Mesenchymal stem cell (in vitro differentiated cells and primary cell): ENCODE results near the gene MAP3K4.

Experiments used
- DNase-seq: peaks from one replicate; pipeline ENCODE4 v3.0.0-alpha.2; 2013
- H2AFZ ChIP-seq: one replicate; pipeline ENCODE4 v1.6.1; 2013; ENCODE audit warnings: low read depth, mild to moderate bottlenecking, control low read depth, inconsistent platforms, low read length, moderate library complexity
- H2AK5ac ChIP-seq: 2 replicates; pipeline ENCODE4 v1.6.1; 2013; ENCODE audit warnings: low read length, moderate library complexity, mild to moderate bottlenecking, inconsistent platforms; ENCODE audit not compliant: severe bottlenecking
- H2BK120ac ChIP-seq: one replicate; pipeline ENCODE4 v1.6.1; 2013; ENCODE audit warnings: low read depth, mild to moderate bottlenecking, inconsistent platforms, low read length, moderate library complexity
- H2BK12ac ChIP-seq, 2 experiments: one replicate each; pipeline ENCODE4 v1.6.1; 2013; ENCODE audit warnings: inconsistent platforms in 2 of 2, low read length in 2 of 2, mild to moderate bottlenecking in 2 of 2, moderate library complexity in 2 of 2, control low read depth in 1 of 2
- H2BK15ac ChIP-seq: one replicate; pipeline ENCODE4 v1.6.1; 2013; ENCODE audit warnings: mild to moderate bottlenecking, low read depth, inconsistent platforms; ENCODE audit not compliant: poor library complexity, severe bottlenecking
- H2BK5ac ChIP-seq: 2 replicates; pipeline ENCODE4 v1.6.1; 2013; ENCODE audit warnings: low read depth, mild to moderate bottlenecking, low read length, control low read depth, inconsistent platforms; ENCODE audit not compliant: poor library complexity, severe bottlenecking
- H3K14ac ChIP-seq, 2 experiments: one replicate each; pipeline ENCODE4 v1.6.1; 2013; ENCODE audit warnings: inconsistent platforms in 2 of 2, low read length in 2 of 2, control low read depth in 1 of 2, mild to moderate bottlenecking in 1 of 2, moderate library complexity in 1 of 2
- H3K18ac ChIP-seq, 2 experiments: one replicate each; pipeline ENCODE4 v1.6.1; 2013; ENCODE audit warnings: inconsistent platforms in 2 of 2, low read length in 2 of 2, control low read depth in 1 of 2, low read depth in 1 of 2, mild to moderate bottlenecking in 1 of 2
- H3K23ac ChIP-seq, 2 experiments: one replicate each; pipeline ENCODE4 v1.6.1; 2013; ENCODE audit warnings: inconsistent platforms in 2 of 2, low read length in 2 of 2, mild to moderate bottlenecking in 2 of 2, moderate library complexity in 2 of 2, control low read depth in 1 of 2
- H3K27ac ChIP-seq: 2 replicates; pipeline ENCODE4 v1.5.1; 2013; ENCODE audit warnings: mild to moderate bottlenecking, moderate library complexity, low read length, control low read depth, inconsistent platforms; ENCODE audit not compliant: poor library complexity, severe bottlenecking
- H3K27me3 ChIP-seq, 2 experiments: 2 replicates each; pipeline versions ENCODE4 v1.6.1 to v1.7.0; 2013; ENCODE audit warnings: low read length in 2 of 2, mild to moderate bottlenecking in 2 of 2, moderate library complexity in 2 of 2, control low read depth in 1 of 2, inconsistent platforms in 1 of 2; ENCODE audit not compliant: control insufficient read depth in 1 of 2, insufficient read depth in 1 of 2
- H3K36me3 ChIP-seq, 2 experiments: 2 replicates each; pipeline versions ENCODE4 v1.6.1 to v1.7.0; 2013; ENCODE audit warnings: low read length in 2 of 2, control low read depth in 1 of 2, inconsistent platforms in 1 of 2, low read depth in 1 of 2, mild to moderate bottlenecking in 1 of 2; ENCODE audit not compliant: insufficient read depth in 2 of 2, control insufficient read depth in 1 of 2
- H3K4ac ChIP-seq, 2 experiments: one replicate each; pipeline ENCODE4 v1.6.1; 2013; ENCODE audit warnings: inconsistent platforms in 2 of 2, low read length in 2 of 2, mild to moderate bottlenecking in 2 of 2, moderate library complexity in 2 of 2, control low read depth in 1 of 2, low read depth in 1 of 2
- H3K4me1 ChIP-seq: 2 replicates; pipeline ENCODE4 v1.6.1; 2013; ENCODE audit warnings: low read depth, low read length, control low read depth; ENCODE audit not compliant: control insufficient read depth, insufficient read depth
- H3K4me2 ChIP-seq: 2 replicates; pipeline ENCODE4 v1.6.1; 2013; ENCODE audit warnings: low read length, mild to moderate bottlenecking, inconsistent platforms; ENCODE audit not compliant: poor library complexity, severe bottlenecking
- H3K4me3 ChIP-seq, 2 experiments: 2 replicates each; pipeline versions ENCODE4 v1.5.1 to v1.7.0; 2013; ENCODE audit warnings: low read length in 2 of 2, mild to moderate bottlenecking in 2 of 2, control low read depth in 1 of 2, low read depth in 1 of 2; ENCODE audit not compliant: insufficient read depth in 1 of 2
- H3K79me1 ChIP-seq: replicated peaks from 2 replicates; pipeline ENCODE4 v1.6.1; 2013; ENCODE audit warnings: mild to moderate bottlenecking, control low read depth, low read length, inconsistent platforms; ENCODE audit not compliant: poor library complexity, severe bottlenecking
- H3K9ac ChIP-seq: 2 replicates; pipeline ENCODE4 v1.7.0; 2013; ENCODE audit warnings: mild to moderate bottlenecking, low read length, moderate library complexity
- H3K9me3 ChIP-seq: 2 replicates; pipeline ENCODE4 v1.7.0; 2013; ENCODE audit warnings: mild to moderate bottlenecking, low read length; ENCODE audit not compliant: control insufficient read depth
- H4K8ac ChIP-seq: one replicate; pipeline ENCODE4 v1.6.1; 2013; ENCODE audit warnings: inconsistent platforms, mild to moderate bottlenecking, low read length, moderate library complexity
- H4K91ac ChIP-seq: one replicate; pipeline ENCODE4 v1.6.1; 2013; ENCODE audit warnings: mild to moderate bottlenecking, low read length, inconsistent platforms
- WGBS: methylation state at CpG from one replicate; pipeline ENCODE4 v1.1.7; 2013; ENCODE audit warnings: mixed read lengths; 5-methylcytosine and 5-hydroxymethylcytosine counted together

Gene MAP3K4

DNA sequence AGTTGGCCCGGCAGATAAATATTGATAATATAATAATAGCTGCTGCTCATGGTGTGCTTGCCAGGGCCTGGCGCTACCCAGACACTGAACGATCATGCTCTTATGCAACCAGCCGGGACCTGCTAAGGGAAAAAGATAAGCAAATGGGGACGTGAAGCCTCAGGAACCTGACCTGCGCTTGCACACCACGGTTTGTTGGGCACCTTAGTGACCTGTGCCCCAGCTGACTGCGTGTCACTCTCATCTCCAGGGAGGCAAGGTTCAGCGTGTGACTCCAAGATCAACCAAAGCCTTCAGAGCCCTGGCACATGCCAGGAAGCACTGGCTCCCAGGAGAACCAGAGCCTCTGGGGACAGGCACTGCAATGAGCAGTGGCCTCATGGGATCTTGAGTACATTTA, 171.2 kb downstream of the MAP3K4 start:
- Histone ChIP-seq H3K36me3 (peaks cover 36 to 41% of the 10 kb centered on the region in 2 experiments), H3K79me1 (peaks cover 25% of the 10 kb centered on the region), H3K14ac (no peak overlapping the region)

DNA sequence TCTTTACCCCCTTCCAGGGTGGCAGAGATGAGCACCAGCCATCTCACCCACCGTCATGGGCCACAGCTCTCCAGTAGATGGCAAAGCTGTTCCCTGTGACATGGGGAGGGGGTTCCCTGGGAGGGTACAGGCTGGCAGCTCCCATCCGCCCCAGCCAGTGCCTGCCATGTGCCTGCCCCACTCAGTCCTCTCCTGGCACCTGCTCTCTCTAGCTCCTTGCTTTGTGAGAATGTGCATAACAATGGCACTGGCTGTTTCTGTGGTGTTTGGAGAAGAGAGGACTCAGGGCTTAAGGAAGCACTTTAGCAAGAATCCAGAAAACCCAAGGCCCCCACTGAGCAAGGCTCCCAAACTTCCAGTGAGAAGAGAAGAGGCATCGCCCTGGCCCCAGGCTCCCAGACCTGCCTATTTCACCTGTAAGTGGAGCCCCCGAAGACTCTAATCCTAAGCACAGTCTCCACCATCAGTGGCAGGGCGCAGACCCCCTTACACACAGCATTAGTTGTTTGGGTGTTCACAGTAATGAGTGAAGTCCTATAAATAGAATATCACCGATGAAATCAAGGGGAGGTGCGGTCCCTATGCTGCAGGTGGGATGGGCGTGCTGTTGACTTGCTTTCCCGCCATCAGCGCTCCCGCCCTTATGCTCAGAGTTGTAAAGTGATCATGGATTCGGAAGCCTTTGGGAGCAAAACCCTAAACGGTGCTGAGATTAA, 172.1 kb downstream of the MAP3K4 start:
- no peak overlapping the region for H2AFZ ChIP-seq
- no peak overlapping the region for H3K18ac ChIP-seq
- no peak overlapping the region for H2BK15ac ChIP-seq
- H3K27me3 ChIP-seq = no peaks in the 10 kb centered on the region
- no peak overlapping the region for H2BK5ac ChIP-seq
- H3K9me3 ChIP-seq = no peaks in the 10 kb centered on the region
- H2BK12ac ChIP-seq = no peak overlapping the region
- peaks cover 32 to 41% of the 10 kb centered on the region in 2 experiments for H3K36me3 ChIP-seq
- H3K4ac ChIP-seq = no peak overlapping the region
- no peak overlapping the region for H3K4me2 ChIP-seq
- no peak overlapping the region for H3K23ac ChIP-seq
- no peak overlapping the region for H3K9ac ChIP-seq
- H3K27ac ChIP-seq = no peak overlapping the region
- H3K4me1 ChIP-seq = peaks cover 36% of the 10 kb centered on the region
- no peak overlapping the region for H2BK120ac ChIP-seq
- H2AK5ac ChIP-seq = peak overlapping the region; percentile 61
- H3K79me1 ChIP-seq = peaks cover 20% of the 10 kb centered on the region
- DNase-seq = no peak
- H3K14ac ChIP-seq = peak overlapping the region in 1 of 2 experiments; percentile 70
- H4K8ac ChIP-seq = no peak overlapping the region
- WGBS = 95% methylated on average over 10 of the region's 13 CpGs
- H4K91ac ChIP-seq = no peak overlapping the region
- no peak overlapping the region for H3K4me3 ChIP-seq

More for the DNA sequence above, 171.2 kb downstream of the MAP3K4 start:
- no peak overlapping the region for H2AK5ac ChIP-seq
- H2BK120ac ChIP-seq = no peak overlapping the region
- no peak overlapping the region for H3K4me3 ChIP-seq
- H3K23ac ChIP-seq = no peak overlapping the region
- H3K9me3 ChIP-seq = no peaks in the 10 kb centered on the region
- H2AFZ ChIP-seq = no peak overlapping the region
- H3K4me2 ChIP-seq = no peak overlapping the region
- H2BK15ac ChIP-seq = no peak overlapping the region
- H3K27me3 ChIP-seq = no peaks in the 10 kb centered on the region
- H2BK5ac ChIP-seq = no peak overlapping the region
- no peak for DNase-seq
- no peak overlapping the region for H3K4ac ChIP-seq
- no peak overlapping the region for H4K91ac ChIP-seq
- no peak overlapping the region for H3K27ac ChIP-seq
- WGBS = 99% methylated on average over 9 of the region's 9 CpGs
- no peak overlapping the region for H3K9ac ChIP-seq
- H3K4me1 ChIP-seq = peaks cover 30% of the 10 kb centered on the region
- H4K8ac ChIP-seq = no peak overlapping the region
- H2BK12ac ChIP-seq = no peak overlapping the region
- H3K18ac ChIP-seq = peak overlapping the region in 1 of 2 experiments; percentile 37

DNA sequence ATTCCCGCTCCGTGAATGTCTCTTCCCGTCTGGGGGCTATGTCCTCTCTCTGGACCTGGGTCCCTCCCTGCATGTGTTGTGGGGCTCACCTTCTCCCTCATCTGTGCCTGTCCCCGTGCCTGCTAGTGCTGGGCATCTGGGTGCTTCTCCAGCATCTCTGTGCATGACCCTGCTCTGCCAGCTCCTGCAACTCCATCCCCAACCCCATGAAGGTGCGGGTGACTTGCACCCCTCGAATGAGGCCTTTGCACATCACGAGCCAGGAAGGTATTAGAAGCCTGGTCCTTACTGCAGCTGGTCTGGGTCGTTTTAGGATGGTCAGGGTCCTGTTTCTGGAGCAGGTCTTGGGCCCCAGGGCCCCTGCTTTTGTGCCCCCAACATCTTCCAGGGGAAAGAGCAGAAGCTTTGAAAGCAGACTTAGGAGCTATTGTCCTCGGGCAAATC, 172.6 kb downstream of the MAP3K4 start:
- H3K18ac ChIP-seq = no peak overlapping the region
- peaks cover 32 to 40% of the 10 kb centered on the region in 2 experiments for H3K36me3 ChIP-seq
- no peak overlapping the region for H3K14ac ChIP-seq
- no peak overlapping the region for H3K4me2 ChIP-seq
- H4K8ac ChIP-seq = no peak overlapping the region
- H2BK15ac ChIP-seq = no peak overlapping the region
- no peak overlapping the region for H4K91ac ChIP-seq
- no peak overlapping the region for H3K27ac ChIP-seq
- H2BK5ac ChIP-seq = no peak overlapping the region
- H2BK120ac ChIP-seq = no peak overlapping the region
- no peak for DNase-seq
- no peak overlapping the region for H2AFZ ChIP-seq
- H3K27me3 ChIP-seq = no peaks in the 10 kb centered on the region
- no peak overlapping the region for H2BK12ac ChIP-seq
- WGBS = 97% methylated on average over 9 of the region's 9 CpGs
- H3K9me3 ChIP-seq = no peaks in the 10 kb centered on the region
- H3K23ac ChIP-seq = no peak overlapping the region
- H2AK5ac ChIP-seq = no peak overlapping the region
- H3K4me1 ChIP-seq = peaks cover 37% of the 10 kb centered on the region
- H3K79me1 ChIP-seq = peaks cover 16% of the 10 kb centered on the region
- H3K9ac ChIP-seq = no peak overlapping the region
- H3K4ac ChIP-seq = no peak overlapping the region
- H3K4me3 ChIP-seq = no peak overlapping the region

DNA sequence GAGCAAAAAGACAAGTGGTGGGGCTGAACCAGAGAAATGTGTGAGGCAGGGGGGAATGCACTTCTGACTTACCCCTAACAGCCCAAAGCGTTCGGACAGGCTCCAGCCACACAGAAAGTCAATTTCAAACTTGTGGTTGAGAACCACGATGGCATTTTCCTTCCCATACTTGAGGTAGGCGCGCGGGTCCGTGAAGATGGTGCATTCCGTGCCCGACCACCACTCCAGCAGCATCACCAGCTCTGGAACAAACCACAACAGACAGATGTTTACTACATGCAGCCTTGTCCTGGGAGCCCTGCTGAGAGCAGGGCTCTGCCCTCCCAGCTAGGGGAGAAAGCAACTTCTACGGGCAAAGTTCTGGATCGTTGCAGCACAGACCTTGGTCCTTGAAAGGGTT, 174.6 kb downstream of the MAP3K4 start:
- Histone ChIP-seq H3K27ac (no peak overlapping the region), H3K9ac (no peak overlapping the region), H3K14ac (no peak overlapping the region), H3K36me3 (peaks cover 30 to 36% of the 10 kb centered on the region in 2 experiments), H2AK5ac (peak overlapping the region; percentile 39), H3K18ac (no peak overlapping the region), H2BK15ac (no peak overlapping the region), H2BK12ac (no peak overlapping the region), H4K8ac (no peak overlapping the region), H3K27me3 (no peaks in the 10 kb centered on the region), H3K79me1 (peaks cover 24% of the 10 kb centered on the region), H3K9me3 (no peaks in the 10 kb centered on the region), H4K91ac (no peak overlapping the region), H3K4ac (no peak overlapping the region), H3K23ac (no peak overlapping the region), H3K4me3 (no peak overlapping the region), H2BK5ac (no peak overlapping the region), H2BK120ac (no peak overlapping the region), H2AFZ (no peak overlapping the region), H3K4me2 (no peak overlapping the region), H3K4me1 (peaks cover 43% of the 10 kb centered on the region)
- DNase-seq = no peak
- 97% methylated on average over 11 of the region's 11 CpGs for WGBS
